GM21390 (cell line): Measurements from ENCODE around the gene MANEA.
"Not testable (repeated sequence)": the region's sequence is repeated elsewhere in the genome, so short reads cannot be mapped to it uniquely, and the experiment has no call there.

Experiments
- ATAC-seq: cut with Tn5 transposase; IDR thresholded peaks from one replicate; pipeline ENCODE4 v1.9.1; 2021; ENCODE audit not compliant: unreplicated experiment

MANEA gene

DNA sequence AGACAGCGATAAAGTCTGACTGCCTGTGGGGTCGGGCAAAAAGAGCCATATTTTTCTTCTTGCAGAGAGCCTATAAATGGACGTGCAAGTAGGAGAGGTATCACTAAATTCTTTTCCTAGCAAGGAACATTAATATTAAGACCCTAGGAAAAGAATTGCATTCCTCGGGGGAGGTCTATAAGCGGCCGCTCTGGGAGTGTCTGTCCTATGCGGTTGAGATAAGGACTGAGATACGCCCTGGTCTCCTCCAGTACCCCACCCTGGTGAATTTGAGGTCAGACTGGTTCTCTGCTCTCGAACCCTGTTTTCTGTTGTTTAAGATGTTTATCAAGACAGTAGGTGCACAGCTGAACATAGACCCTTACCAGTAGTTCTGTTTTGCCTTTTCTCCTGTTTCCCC is 6.9 kb downstream of the MANEA start:
- not testable (repeated sequence) for ATAC-seq

DNA sequence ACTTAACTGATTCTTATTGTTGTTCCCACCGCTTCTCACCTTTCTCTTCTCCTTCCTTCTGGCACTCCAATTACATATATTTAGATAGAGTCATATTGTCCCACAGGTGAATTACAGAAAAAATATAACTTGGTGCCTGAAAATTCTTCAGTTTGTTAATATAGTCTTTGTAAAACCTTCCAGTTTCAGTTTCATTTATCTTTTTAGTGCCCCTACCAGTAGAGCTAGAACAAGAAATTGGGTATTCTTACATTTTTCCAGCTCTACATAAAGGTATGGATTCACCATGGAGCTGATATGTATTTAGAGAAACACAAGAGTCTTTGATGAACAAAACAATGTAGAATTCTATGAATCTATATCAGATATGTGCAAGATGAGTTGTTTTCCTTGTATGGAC is 10.7 kb downstream of the MANEA start:
- ATAC-seq: no peak

DNA sequence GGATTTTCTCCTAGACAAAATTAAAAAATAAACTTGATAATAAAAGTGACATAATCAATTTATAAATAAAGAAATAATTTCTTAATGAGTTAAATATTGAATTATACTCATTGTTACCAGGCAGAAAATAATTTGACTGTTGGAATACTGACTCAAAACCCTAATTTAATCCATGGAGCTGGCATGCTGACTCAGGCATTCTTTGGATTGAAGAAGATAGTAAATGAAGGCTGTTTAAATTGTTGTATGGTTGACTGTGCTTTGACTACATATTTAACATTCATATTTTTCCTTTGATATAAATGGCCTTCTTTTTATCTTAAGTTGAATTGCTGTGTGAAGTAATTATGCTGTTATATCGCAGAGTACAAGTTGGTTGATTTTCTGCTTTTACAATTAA is 11.7 kb downstream of the MANEA start:
- ATAC-seq: no peak

DNA sequence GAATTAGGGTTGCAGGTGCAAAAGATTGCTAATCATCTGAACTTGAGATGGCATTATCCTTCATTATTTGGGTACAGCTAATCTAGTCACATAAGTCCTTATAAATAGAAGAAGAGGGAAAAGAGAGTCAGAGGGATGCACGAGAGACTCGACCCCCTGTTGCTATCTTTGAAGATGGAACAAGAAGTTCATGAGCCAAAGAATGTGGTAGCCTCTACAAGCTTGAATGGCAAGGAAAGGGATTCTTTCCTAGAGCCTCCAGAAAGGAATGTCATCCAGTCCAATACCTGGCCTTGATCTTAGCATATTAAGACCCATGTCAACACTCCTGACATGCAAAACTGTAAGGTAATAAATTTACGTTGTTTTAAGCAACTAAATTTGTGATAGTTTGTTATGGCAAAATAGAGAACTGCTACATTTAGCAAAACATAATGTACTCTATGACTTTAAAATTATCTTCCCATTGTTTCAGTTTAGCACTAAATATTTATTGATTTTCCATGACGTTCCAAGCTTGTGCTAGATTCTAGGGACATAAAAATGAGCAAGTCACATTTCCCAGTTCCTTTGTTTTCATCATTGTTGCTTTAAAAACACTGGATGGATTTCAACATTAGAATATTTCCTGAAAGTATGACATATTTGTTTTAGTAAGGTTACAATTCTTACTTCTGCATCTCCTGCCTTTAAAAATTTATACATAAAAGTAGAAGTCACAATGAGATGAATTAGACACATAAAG is 12.7 kb downstream of the MANEA start:
- no peak for ATAC-seq

DNA sequence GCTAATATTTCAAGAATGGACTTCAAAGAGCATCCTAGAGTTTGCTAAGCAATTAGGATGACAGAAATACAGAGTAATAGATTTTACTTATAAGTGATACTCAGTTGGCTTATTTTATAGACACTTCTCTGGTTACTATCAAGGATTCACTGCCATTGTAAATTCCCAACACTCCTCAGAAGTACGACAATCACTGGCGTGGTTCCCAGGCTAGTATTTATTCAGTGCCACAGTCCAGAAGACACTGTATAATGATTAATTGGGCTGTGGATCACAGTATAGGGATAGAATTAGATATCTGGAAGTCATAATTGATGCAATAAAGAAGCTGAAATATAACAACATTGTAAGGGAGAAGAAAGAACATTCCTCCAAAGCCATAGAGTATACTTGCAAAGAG is 15.7 kb downstream of the MANEA start:
- no peak for ATAC-seq

DNA sequence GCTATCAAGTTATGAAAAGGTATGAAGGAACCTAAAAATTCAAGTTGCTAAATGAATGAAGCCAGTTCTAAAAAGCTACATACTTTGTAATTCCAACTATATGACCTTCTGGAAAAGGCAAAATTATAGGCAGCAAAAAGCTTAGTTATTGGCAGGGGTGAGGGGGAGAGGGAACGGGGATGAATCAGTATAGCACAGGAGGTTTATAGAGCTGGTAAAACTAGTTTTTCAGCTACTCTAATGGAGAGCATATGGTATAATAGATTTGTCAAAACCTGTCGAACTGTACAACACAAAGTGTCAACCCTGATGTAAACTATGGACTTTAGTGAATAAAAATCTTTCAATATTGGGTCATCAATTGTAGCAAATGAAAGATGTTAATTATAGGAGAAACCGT is 18.7 kb downstream of the MANEA start:
- no peak for ATAC-seq

DNA sequence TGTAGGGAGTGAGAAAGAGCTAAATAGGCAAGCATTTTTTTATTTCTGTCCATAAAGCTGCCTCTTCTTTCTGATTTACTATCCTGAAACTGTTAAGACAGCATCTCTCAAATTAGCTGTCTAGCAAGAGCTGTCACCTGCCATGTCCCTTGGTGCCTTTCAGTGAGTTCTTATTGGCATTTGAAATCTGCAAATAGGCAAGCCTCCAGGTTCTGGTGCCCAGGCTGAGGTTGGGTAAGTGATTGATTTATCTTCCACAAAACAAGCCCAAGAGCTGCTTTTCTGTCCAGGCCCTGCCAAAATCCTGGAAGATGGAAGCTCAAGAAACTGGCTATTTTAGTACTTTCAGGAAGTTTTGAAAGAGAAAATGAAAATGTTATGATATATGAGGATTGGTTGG is 22.4 kb downstream of the MANEA start:
- ATAC-seq: no peak

DNA sequence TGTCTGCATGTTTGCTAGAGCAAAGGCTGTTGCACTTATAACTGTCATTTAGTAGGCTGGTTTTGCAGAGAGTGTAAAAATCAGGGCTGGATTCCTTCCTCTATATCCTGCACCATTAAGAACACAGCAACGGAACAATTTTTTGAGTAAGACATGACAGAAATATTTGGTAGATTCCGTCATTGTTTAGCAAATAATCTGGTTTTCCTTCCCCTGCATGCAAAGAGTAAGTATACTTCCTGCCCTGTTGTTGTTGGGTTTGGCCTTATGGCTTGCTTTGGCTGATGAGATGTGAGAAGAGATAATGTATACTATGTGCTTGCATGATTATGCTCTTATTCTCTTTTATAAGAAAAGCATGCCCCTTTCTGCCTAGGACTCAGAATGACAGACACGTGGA is 23.8 kb downstream of the MANEA start:
- ATAC-seq: no peak

DNA sequence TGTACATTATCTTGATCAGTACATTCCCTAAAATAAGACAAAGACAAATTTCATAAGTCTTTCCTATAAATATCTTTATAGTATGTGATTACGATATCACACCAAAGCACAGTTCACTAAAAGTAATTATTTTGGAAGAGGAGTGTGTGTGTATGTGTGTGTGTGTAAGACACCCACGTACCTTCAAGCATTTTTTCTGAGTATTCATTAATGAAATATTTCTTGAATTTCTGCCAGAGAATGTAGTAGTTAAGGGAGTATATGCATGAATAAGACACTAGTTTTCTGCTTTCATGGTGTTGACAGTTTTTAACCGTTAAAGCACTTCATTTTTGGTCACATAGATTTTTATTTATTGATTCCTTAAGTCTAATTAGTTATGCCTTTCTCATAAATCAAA is 36.8 kb downstream of the MANEA start:
- ATAC-seq: no peak

DNA sequence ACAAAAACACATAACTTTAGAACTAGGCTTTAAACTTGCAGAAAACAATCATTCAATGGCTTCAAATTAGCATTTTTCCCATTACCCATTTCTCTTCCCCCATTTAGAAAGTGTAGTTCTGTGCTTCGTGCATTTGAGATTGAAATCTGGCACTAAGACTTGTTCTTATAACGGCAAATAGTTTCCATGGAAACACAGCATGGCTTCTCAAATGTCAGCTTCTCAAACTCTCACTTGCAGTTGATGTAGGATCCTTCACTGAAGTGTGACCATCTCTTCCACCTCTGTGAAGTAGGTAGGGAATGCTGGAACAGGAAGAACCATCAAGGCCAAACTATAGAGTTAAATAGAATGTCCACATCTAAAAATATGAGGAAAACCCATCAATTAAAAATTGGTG is 52.2 kb downstream of the MANEA start:
- no peak for ATAC-seq

DNA sequence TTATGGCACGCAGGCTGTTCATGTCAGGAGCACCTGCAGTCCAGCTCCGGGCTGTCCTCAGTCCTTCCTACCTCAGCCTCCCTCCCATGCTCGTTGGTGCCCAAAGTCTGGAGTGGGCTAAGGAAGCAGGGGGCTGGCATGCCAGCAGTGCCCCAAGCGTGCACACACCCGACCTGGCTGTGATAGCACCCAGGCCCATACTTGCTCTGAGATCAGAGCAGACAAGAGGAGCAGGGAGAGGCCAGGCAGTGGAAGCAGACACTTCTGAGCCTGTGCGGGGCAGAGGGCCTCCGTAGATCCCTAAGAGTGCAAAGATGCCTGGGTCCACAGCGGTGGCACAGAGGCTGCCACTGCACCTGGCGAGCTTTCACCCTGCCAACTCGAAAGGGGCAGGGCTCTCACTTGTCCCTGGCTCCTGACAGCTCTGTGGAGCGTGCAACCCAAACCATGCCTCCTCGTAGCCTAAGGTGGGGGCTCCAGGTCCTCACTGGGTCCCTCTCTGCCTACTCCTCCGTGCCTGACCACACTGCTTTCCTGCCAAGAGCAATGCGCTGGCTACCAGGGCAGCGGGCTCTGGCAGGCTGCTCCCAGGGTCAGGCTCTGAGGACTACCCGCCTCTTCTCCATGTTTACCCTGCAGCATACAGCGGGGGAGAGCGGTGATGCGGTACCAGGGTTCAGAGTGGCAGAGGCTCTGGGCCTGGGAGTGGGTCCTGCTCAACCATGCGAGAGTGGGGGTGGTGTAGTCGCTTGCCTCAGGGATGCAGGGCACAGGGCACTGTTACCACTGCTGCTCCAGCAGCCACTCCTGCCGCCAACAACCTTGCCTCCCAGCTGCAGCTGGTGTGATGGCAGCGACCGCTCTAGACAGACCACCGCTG is 59.5 kb downstream of the MANEA start:
- no peak for ATAC-seq

DNA sequence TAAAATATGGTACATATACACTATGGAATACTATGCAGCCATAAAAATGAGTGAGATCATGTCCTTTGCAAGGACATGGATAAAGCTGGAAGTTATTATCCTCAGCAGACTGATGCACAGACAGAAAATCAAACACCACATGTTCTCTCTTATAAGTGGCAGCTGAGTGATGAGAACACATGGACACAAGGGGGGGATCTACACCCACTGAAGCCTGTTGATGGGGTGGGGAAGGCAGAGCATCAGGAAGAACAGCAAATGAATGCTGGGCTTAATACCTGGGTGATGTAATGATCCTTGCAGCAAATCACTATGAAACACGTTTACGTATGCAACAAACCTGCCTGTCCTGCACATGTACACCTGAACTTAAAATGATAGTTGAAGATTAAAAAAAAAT is 71.3 kb downstream of the MANEA start:
- no peak for ATAC-seq

DNA sequence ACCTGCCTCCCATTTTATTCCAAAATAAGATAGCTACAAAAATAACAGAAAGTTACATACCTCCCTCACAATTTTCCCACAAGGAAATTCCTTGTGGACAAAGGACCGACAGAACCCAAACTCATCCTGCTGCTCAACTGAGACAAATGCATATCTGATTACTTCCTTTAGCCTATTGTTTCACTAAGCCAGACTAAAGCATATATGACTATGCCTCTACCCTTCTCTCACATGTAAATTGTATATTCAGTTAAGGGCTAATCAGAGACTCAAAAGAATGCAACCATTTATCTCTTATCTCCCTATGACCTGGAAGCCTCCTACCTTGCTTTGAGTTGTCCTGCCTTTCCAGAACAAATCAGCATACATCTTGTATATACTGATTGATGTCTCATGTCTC is 72.1 kb downstream of the MANEA start:
- ATAC-seq: no peak

DNA sequence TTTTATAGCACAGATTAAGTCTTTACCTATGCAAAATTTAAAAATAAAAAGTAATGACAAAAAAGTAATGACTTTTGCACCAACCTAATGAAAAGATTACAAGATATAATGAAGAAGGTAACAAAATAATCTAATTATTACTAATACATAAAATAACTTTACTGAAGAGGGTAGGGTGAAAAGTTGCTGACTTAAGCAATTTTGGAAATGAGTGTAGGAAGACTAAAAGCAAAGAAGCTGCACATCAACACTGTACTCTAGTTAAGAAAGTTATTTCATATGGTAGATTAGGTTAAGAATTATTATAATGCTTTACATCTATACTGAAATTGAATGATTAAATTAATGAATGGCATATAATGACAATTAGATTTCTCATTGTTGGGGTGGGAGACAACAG is 76.8 kb downstream of the MANEA start:
- ATAC-seq: no peak

DNA sequence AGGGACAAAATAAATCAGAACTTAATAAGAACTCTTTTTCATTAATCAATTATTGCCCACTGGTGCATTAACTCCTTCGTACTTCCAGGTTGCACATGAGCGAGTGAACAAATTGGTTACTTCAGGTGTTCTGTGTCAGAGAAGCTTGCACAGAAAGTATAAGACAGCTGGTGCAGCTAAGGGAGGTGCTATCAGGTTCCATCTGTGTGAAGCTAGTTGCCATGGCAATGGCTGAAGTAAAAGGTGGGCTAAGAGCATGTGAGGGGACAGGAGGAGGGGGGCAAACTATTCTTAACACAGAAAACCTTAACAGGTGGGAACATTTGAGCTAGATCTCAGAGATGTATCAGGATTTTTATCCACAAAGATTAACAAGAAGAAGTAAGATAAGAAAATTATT is 81.6 kb downstream of the MANEA start:
- ATAC-seq: no peak
